Uterus (tissue), 2 donors: ENCODE measurements around the gene SSBP3.

Experiments used
- POLR2A ChIP-seq, 2 donors: fragments of 450-650 bp; IDR thresholded peaks; one replicate each; pipeline ENCODE4 v1.6.1; 2016; ENCODE audit warnings: antibody characterized with exemption in 2 of 2, mild to moderate bottlenecking in 1 of 2, moderate library complexity in 1 of 2
- TF ChIP-seq, protein P1 (sequence below), 4 experiments: fragments of 200-600 bp in 2 of 4; fragments of 450-650 bp in 2 of 4; sonication (generic) in 2 of 4; IDR thresholded peaks; one replicate each; pipeline ENCODE4 v1.5.1; 2016 to 2019; ENCODE audit warnings: antibody characterized with exemption in 4 of 4, mild to moderate bottlenecking in 2 of 4, moderate library complexity in 1 of 4

DNA sequence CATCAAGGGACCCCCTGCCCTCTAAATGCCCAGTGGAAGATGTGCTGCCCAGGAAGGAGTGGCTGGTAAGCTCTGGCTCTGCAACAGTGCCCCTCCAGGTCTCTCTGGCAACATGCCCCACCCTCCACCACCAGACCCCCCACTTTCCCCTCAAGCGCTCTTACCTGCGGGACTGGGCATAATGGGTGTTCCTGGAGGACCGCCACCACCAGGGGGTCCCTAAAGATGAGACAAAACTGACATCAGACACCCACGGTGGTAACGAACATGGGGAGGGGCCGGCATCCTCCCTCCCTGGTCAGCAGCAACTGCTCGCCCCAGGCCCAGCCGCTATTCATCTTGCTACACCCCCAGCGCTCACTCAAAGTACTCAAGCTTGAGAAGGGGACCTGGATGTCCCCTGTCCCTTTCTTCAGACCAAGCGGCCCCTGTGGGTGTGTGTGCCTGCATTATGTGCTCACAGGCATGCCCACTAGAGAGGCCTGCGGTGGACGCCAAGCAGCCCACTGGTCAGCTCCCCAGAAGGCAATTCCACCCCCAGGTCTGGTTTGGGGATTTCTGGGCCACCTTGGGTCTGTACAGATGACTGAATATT is 165.4 kb downstream of the SSBP3 start:
- no peak for TF ChIP-seq POLR2A (IDR thresholded peaks at IDR 0.05)
- TF ChIP-seq, protein P1, sequence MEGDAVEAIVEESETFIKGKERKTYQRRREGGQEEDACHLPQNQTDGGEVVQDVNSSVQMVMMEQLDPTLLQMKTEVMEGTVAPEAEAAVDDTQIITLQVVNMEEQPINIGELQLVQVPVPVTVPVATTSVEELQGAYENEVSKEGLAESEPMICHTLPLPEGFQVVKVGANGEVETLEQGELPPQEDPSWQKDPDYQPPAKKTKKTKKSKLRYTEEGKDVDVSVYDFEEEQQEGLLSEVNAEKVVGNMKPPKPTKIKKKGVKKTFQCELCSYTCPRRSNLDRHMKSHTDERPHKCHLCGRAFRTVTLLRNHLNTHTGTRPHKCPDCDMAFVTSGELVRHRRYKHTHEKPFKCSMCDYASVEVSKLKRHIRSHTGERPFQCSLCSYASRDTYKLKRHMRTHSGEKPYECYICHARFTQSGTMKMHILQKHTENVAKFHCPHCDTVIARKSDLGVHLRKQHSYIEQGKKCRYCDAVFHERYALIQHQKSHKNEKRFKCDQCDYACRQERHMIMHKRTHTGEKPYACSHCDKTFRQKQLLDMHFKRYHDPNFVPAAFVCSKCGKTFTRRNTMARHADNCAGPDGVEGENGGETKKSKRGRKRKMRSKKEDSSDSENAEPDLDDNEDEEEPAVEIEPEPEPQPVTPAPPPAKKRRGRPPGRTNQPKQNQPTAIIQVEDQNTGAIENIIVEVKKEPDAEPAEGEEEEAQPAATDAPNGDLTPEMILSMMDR (IDR thresholded peaks at IDR 0.05), result no peak
